Measurements from ENCODE around the gene PDXDC1. TPM values are rescaled to one million over a fixed set of nuclear protein-coding genes. Genes with fewer than 3 reads are reported as not detected.
A peak's percentile ranks its signal among the peaks of the same experiment; 100 is the strongest.

Gene PDXDC1
- total RNA-seq, 2 donors from 2014 or later, result 79.1 to 97.4 TPM

DNA sequence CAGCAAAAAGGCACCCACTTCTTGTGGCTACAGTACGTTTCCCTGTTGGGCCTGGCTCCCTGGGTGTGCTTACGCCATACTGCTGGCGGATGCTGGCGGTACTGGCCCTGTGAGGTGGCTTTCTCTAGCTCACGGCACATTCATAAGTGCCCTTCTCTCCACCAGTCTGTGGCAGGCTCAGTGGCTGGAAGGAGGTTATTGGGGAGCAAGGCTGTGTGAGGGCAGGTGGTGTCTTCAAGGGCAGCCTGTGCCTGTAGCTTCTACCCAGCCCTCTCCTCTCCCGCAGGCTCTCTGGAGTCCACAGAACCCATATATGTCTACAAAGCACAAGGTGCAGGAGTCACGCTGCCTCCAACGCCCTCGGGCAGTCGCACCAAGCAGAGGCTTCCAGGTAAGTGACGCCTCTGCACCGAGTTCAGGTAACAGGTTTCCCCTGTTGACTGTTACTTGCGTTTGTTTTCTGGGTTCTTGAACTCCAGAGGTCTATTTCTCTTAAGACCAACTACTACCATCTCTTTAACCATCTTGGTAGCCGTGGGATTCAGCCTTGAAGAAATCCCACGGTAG lies 60.4 kb downstream of the PDXDC1 start:
- TF ChIP-seq, protein P1, sequence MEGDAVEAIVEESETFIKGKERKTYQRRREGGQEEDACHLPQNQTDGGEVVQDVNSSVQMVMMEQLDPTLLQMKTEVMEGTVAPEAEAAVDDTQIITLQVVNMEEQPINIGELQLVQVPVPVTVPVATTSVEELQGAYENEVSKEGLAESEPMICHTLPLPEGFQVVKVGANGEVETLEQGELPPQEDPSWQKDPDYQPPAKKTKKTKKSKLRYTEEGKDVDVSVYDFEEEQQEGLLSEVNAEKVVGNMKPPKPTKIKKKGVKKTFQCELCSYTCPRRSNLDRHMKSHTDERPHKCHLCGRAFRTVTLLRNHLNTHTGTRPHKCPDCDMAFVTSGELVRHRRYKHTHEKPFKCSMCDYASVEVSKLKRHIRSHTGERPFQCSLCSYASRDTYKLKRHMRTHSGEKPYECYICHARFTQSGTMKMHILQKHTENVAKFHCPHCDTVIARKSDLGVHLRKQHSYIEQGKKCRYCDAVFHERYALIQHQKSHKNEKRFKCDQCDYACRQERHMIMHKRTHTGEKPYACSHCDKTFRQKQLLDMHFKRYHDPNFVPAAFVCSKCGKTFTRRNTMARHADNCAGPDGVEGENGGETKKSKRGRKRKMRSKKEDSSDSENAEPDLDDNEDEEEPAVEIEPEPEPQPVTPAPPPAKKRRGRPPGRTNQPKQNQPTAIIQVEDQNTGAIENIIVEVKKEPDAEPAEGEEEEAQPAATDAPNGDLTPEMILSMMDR (IDR thresholded peaks at IDR 0.05), result no peak
- DNase-seq (ENCODE audit: low spot score) (no peak), ATAC-seq (ENCODE audit: insufficient number of reproducible peaks, low FRiP score, low read depth) (no peak)
- peak overlapping the region in 1 of 2 donors; percentile 14 for H3K27ac ChIP-seq
- H3K9me3 ChIP-seq, result no peaks in the 10 kb centered on the region
- no peaks in the 10 kb centered on the region for H3K27me3 ChIP-seq (replicated peaks; ENCODE audit: insufficient read depth)
- no peaks in the 10 kb centered on the region for H3K4me1 ChIP-seq (ENCODE audit: control insufficient read depth in 1 of 2, low read depth in 2 of 2)
- H3K36me3 ChIP-seq, result peaks cover 78% of the 10 kb centered on the region
- H3K4me3 ChIP-seq, result no peak overlapping the region

DNA sequence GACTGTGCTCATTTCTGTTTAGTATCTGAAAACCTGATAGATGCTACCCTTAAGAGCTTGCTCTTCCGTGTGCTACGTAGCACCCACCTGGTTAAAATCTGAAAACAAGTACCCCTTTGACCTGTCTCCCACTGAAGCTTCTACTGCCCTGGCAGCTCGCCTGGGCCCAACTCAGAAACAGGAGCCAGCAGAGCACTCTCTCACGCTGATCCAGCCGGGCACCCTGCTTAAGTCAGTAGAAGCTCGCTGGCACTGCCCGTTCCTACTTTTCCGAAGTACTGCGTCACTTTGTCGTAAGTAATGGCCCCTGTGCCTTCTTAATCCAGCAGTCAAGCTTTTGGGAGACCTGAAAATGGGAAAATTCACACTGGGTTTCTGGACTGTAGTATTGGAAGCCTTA lies 62.2 kb downstream of the PDXDC1 start:
- H3K4me3 ChIP-seq, result no peak overlapping the region
- no peaks in the 10 kb centered on the region for H3K27me3 ChIP-seq (replicated peaks; ENCODE audit: insufficient read depth)
- ATAC-seq (ENCODE audit: insufficient number of reproducible peaks, low FRiP score, low read depth), result no peak
- TF ChIP-seq, protein P1 (IDR thresholded peaks at IDR 0.05), result no peak
- H3K36me3 ChIP-seq, result peaks cover 73% of the 10 kb centered on the region
- H3K4me1 ChIP-seq (ENCODE audit: control insufficient read depth in 1 of 2, low read depth in 2 of 2), result peaks cover 9 to 10% of the 10 kb centered on the region in 2 donors
- no peaks in the 10 kb centered on the region for H3K9me3 ChIP-seq
- DNase-seq (ENCODE audit: low spot score), result no peak
- H3K27ac ChIP-seq, result no peak overlapping the region

DNA sequence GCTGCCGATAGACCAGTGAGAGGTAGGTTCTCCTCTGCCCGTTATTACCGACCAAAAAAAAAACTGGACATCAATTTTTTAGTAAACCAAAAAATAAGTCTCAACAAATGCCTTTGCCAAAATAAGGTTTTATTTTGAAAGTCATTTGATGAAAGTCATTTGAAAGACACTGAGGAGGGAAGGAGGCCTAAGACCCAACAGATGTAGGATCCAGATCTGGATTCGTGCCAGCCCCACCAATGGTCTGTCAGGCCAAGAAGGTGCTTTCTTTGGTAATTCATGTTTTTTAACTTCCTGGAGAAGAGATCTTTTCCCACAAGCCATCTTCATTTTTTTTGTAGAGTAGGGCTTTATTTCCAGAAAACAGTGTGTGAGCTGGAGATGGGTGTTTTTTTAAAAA lies 62.9 kb downstream of the PDXDC1 start:
- peaks cover 12 to 13% of the 10 kb centered on the region in 2 donors for H3K4me1 ChIP-seq (ENCODE audit: control insufficient read depth in 1 of 2, low read depth in 2 of 2)
- no peak for ATAC-seq (ENCODE audit: insufficient number of reproducible peaks, low FRiP score, low read depth)
- H3K4me3 ChIP-seq, result no peak overlapping the region
- H3K27ac ChIP-seq, result no peak overlapping the region
- TF ChIP-seq, protein P1 (IDR thresholded peaks at IDR 0.05), result no peak
- H3K36me3 ChIP-seq, result peaks cover 70% of the 10 kb centered on the region
- DNase-seq (ENCODE audit: low spot score), result no peak
- H3K9me3 ChIP-seq, result no peaks in the 10 kb centered on the region
- H3K27me3 ChIP-seq (replicated peaks; ENCODE audit: insufficient read depth), result no peaks in the 10 kb centered on the region

DNA sequence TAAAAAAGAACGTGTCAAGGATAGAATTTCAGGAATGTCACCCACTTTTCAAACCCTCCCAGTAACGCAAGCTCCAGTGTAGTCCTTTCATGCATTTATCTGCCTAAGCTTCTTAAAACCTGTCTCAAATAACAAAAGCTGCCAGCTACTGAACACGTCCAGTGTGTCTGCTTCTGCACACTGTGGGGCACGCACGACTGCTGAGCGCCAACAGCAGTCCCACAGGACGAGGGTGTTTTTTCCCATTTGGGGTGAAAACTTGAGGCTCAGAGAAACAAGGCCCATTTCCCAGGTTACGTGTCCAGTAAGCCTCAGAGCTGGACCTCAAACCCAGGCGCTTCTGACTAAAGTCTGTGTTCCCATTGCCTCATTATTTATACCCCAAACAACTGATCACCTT lies 63.9 kb downstream of the PDXDC1 start:
- Histone ChIP-seq H3K9me3 (no peaks in the 10 kb centered on the region), H3K4me1 (ENCODE audit: control insufficient read depth in 1 of 2, low read depth in 2 of 2) (peaks cover 12 to 13% of the 10 kb centered on the region in 2 donors), H3K27me3 (replicated peaks; ENCODE audit: insufficient read depth) (no peaks in the 10 kb centered on the region), H3K4me3 (no peak overlapping the region), H3K27ac (no peak overlapping the region), H3K36me3 (peaks cover 61% of the 10 kb centered on the region)
- DNase-seq (ENCODE audit: low spot score) (no peak), ATAC-seq (ENCODE audit: insufficient number of reproducible peaks, low FRiP score, low read depth) (no peak)
- TF ChIP-seq, protein P1 (IDR thresholded peaks at IDR 0.05), result no peak

DNA sequence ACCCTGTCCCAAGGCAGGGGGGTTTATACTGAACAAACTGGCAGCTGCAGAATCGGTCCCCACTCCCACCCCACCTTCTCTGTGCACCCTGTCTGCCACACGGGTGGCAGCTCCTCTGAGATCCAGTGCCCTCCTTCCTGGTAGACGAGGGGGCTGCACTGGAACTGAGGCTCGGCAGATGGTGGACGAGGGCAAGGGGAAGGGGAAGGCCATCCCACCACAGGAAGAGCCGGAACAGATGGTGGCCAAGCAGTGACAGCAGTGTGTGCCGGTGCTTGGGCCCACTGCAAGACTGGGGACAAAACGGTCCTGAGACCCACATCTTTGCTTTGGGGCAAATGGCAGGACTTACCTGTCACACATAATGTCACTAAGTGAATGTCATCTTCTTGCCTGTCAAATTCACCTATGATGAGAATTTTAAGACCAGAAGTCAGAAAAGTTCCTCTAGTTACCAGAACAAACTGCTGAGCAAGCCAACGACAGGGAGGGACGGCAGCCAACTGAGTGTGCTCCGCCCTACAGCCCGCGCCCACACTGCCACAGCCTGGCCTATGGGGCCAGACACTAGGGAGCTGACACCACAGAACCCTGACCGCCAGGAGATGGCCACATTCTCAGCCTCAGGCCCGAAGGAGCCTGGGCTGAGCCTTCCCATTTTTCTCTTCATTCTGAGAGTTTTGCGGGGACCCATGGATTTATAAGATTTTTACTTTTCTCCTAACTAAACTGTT lies 66.6 kb downstream of the PDXDC1 start:
- ATAC-seq (ENCODE audit: insufficient number of reproducible peaks, low FRiP score, low read depth) (peak; percentile 44), DNase-seq (ENCODE audit: low spot score) (peak; percentile 55)
- H3K27me3 ChIP-seq (replicated peaks; ENCODE audit: insufficient read depth), result no peaks in the 10 kb centered on the region
- H3K36me3 ChIP-seq, result peaks cover 41% of the 10 kb centered on the region
- no peak overlapping the region for H3K4me3 ChIP-seq
- TF ChIP-seq, protein P1 (IDR thresholded peaks at IDR 0.05), result no peak
- H3K4me1 ChIP-seq (ENCODE audit: control insufficient read depth in 1 of 2, low read depth in 2 of 2), result peaks cover 12 to 13% of the 10 kb centered on the region in 2 donors
- H3K9me3 ChIP-seq, result no peaks in the 10 kb centered on the region
- peak overlapping the region in 1 of 2 donors; percentile 38 for H3K27ac ChIP-seq
